SK-N-SH treated with all-trans-retinoic acid at 6 μM for 48 hours (cell line): ENCODE measurements around the gene MS4A6A.

ENCODE experiments used
- ATAC-seq: fragments of 200-7000 bp; cut with Tn5 transposase; 3 replicates; pipeline ENCODE4 v1.9.1; 2020; ENCODE audit warnings: mild to moderate bottlenecking, moderate library complexity
- ARNTL ChIP-seq: fragments of 450-650 bp; formaldehyde crosslinking; IDR thresholded peaks from 2 replicates; pipeline ENCODE4 v1.5.0; 2020; ENCODE audit warnings: low read depth, mild to moderate bottlenecking, moderate library complexity, borderline replicate concordance
- CREB5 ChIP-seq: fragments of 250-450 bp; sonication (Bioruptor Pico); IDR thresholded peaks from 2 replicates; pipeline ENCODE4 v1.5.1; 2020; ENCODE audit warnings: low read depth, mild to moderate bottlenecking, moderate library complexity
- CSDC2 ChIP-seq: fragments of 250-450 bp; sonication (Bioruptor Pico); IDR thresholded peaks from 2 replicates; pipeline ENCODE4 v1.5.0; 2020; ENCODE audit warnings: mild to moderate bottlenecking, moderate library complexity
- ESRRG ChIP-seq: fragments of 250-450 bp; sonication (Bioruptor Pico); IDR thresholded peaks from 2 replicates; pipeline ENCODE4 v1.6.1; 2021; ENCODE audit warnings: mild to moderate bottlenecking
- GLIS3 ChIP-seq: fragments of 250-450 bp; sonication (Bioruptor Pico); IDR thresholded peaks from 2 replicates; pipeline ENCODE4 v1.5.0; 2020; ENCODE audit warnings: mild to moderate bottlenecking, moderate library complexity
- ISL1 ChIP-seq: fragments of 250-450 bp; sonication (Bioruptor Pico); IDR thresholded peaks from 2 replicates; pipeline ENCODE4 v2.1.2; 2022; ENCODE audit warnings: mild to moderate bottlenecking, moderate library complexity
- OSR1 ChIP-seq: fragments of 250-450 bp; sonication (Bioruptor Pico); IDR thresholded peaks from 2 replicates; pipeline ENCODE4 v1.8.0; 2022; ENCODE audit warnings: moderate library complexity, mild to moderate bottlenecking, inconsistent platforms
- PATZ1 ChIP-seq: fragments of 250-450 bp; sonication (Bioruptor Pico); IDR thresholded peaks from 2 replicates; pipeline ENCODE4 v1.8.0; 2020; ENCODE audit warnings: mild to moderate bottlenecking, moderate library complexity, borderline replicate concordance
- PPARA ChIP-seq: fragments of 250-450 bp; sonication (Bioruptor Pico); IDR thresholded peaks from 2 replicates; pipeline ENCODE4 v1.5.0; 2020; ENCODE audit warnings: mild to moderate bottlenecking, borderline replicate concordance
- RARB ChIP-seq: fragments of 250-450 bp; sonication (Bioruptor Pico); IDR thresholded peaks from 2 replicates; pipeline ENCODE4 v1.8.0; 2021; ENCODE audit warnings: mild to moderate bottlenecking, moderate library complexity
- SNAI2 ChIP-seq: fragments of 250-450 bp; sonication (Bioruptor Pico); IDR thresholded peaks from 2 replicates; pipeline ENCODE4 v1.5.0; 2020; ENCODE audit warnings: mild to moderate bottlenecking, moderate library complexity
- TCF4 ChIP-seq: fragments of 250-450 bp; sonication (Bioruptor Pico); IDR thresholded peaks from 2 replicates; pipeline ENCODE4 v1.8.0; 2021; ENCODE audit warnings: mild to moderate bottlenecking, moderate library complexity, borderline replicate concordance
- TOX ChIP-seq: fragments of 250-450 bp; sonication (Bioruptor Pico); IDR thresholded peaks from 2 replicates; pipeline ENCODE4 v1.8.0; 2021; ENCODE audit warnings: mild to moderate bottlenecking, moderate library complexity, borderline replicate concordance
- TSHZ2 ChIP-seq: fragments of 250-450 bp; sonication (Bioruptor Pico); IDR thresholded peaks from 2 replicates; pipeline ENCODE4 v1.5.0; 2020; ENCODE audit warnings: mild to moderate bottlenecking, moderate library complexity
- ZC3H10 ChIP-seq: fragments of 250-450 bp; sonication (Bioruptor Pico); IDR thresholded peaks from 2 replicates; pipeline ENCODE4 v1.5.1; 2021; ENCODE audit warnings: mild to moderate bottlenecking, moderate library complexity
- ZFP3 ChIP-seq: fragments of 250-450 bp; sonication (Bioruptor Pico); IDR thresholded peaks from 2 replicates; pipeline ENCODE4 v1.5.0; 2020; ENCODE audit warnings: mild to moderate bottlenecking, moderate library complexity
- ZFP30 ChIP-seq: fragments of 450-650 bp; formaldehyde crosslinking; IDR thresholded peaks from 2 replicates; pipeline ENCODE4 v1.5.0; 2022; ENCODE audit warnings: mild to moderate bottlenecking, moderate library complexity
- ZNF565 ChIP-seq: fragments of 450-650 bp; formaldehyde crosslinking; conservative IDR thresholded peaks from 2 replicates; pipeline ENCODE4 v1.5.0; 2020; ENCODE audit warnings: low read depth, mild to moderate bottlenecking, moderate library complexity
- ZNF70 ChIP-seq: fragments of 450-650 bp; formaldehyde crosslinking; IDR thresholded peaks from 2 replicates; pipeline ENCODE4 v1.5.0; 2020; ENCODE audit warnings: mild to moderate bottlenecking, moderate library complexity
- ZNF8 ChIP-seq: fragments of 450-650 bp; formaldehyde crosslinking; IDR thresholded peaks from 2 replicates; pipeline ENCODE4 v1.5.0; 2020; ENCODE audit warnings: mild to moderate bottlenecking, moderate library complexity
- TF ChIP-seq, protein P1 (sequence below): fragments of 250-450 bp; sonication (Bioruptor Pico); IDR thresholded peaks from 2 replicates; pipeline ENCODE4 v1.5.1; 2021; ENCODE audit warnings: mild to moderate bottlenecking, moderate library complexity

Gene MS4A6A

GRCh38 chr11:60165951-60166350 is 16.9 kb downstream of the MS4A6A start:
- ATAC-seq, result no peak
- no peak for TF ChIP-seq TOX (CRISPR knock-in tag)
- TF ChIP-seq TSHZ2 (CRISPR knock-in tag), result no peak
- TF ChIP-seq PATZ1 (CRISPR knock-in tag), result no peak
- no peak for TF ChIP-seq SNAI2 (CRISPR knock-in tag)
- TF ChIP-seq GLIS3 (CRISPR knock-in tag), result no peak
- no peak for TF ChIP-seq PPARA
- TF ChIP-seq ESRRG (CRISPR knock-in tag), result no peak
- no peak for TF ChIP-seq ISL1 (CRISPR knock-in tag)
- no peak for TF ChIP-seq ZNF70 (CRISPR knock-in tag)
- TF ChIP-seq, protein P1, sequence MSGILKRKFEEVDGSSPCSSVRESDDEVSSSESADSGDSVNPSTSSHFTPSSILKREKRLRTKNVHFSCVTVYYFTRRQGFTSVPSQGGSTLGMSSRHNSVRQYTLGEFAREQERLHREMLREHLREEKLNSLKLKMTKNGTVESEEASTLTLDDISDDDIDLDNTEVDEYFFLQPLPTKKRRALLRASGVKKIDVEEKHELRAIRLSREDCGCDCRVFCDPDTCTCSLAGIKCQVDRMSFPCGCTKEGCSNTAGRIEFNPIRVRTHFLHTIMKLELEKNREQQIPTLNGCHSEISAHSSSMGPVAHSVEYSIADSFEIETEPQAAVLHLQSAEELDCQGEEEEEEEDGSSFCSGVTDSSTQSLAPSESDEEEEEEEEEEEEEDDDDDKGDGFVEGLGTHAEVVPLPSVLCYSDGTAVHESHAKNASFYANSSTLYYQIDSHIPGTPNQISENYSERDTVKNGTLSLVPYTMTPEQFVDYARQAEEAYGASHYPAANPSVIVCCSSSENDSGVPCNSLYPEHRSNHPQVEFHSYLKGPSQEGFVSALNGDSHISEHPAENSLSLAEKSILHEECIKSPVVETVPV (CRISPR knock-in tag), result no peak
- no peak for TF ChIP-seq ZC3H10
- no peak for TF ChIP-seq ZNF565
- no peak for TF ChIP-seq ZFP3 (CRISPR knock-in tag)
- TF ChIP-seq CSDC2 (CRISPR knock-in tag), result no peak
- no peak for TF ChIP-seq OSR1 (CRISPR knock-in tag)
- no peak for TF ChIP-seq CREB5 (CRISPR knock-in tag)
- no peak for TF ChIP-seq ZNF8 (CRISPR knock-in tag)

DNA sequence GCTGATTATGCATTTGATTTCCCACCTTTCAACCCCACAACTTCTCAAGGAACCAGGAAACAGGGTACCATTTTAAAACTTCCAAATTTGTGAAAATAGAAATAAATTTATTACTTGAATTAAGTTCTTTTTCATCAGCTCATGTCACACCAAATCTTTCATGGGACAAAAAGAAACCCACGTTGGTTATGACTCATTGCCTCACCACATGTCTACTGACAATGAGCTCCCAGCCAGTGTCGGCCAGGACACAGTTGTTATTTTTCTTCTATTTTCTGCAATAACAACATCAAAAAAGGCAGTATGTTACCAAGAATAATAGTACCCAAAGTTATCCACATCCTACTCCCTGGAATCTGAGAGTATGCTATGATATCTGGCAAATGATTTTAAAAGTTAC is 17.3 kb downstream of the MS4A6A start:
- no peak for ATAC-seq
- no peak for TF ChIP-seq CSDC2 (CRISPR knock-in tag)
- TF ChIP-seq ESRRG (CRISPR knock-in tag), result no peak
- no peak for TF ChIP-seq SNAI2 (CRISPR knock-in tag)
- no peak for TF ChIP-seq GLIS3 (CRISPR knock-in tag)
- no peak for TF ChIP-seq PATZ1 (CRISPR knock-in tag)
- TF ChIP-seq ARNTL, result no peak
- TF ChIP-seq, all 23 proteins: peak for 0

DNA sequence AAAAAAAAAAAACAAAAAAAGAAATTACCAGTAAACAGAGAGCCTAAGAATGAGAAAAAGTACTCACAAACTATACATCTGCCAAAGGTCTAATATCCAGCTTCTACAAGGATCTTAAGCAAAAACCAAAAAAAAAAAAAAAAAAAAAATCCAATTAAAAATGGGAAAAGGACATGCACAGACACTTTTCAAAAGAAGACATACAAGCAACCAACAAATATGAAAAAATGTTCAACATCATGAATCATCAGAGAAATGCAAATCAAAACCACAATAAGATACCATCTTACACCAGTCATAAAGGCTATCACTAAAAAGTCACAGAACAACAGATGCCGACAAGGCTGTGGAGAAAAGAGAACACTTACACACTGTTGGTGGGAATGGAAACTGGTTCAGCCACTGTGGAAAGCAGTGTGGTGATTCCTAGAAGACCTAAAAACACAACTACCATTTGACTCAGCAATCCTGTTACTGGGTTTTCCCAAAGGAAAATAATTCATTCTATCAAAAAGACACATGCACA is 18.3 kb downstream of the MS4A6A start:
- TF ChIP-seq TCF4 (CRISPR knock-in tag), result no peak
- TF ChIP-seq ISL1 (CRISPR knock-in tag), result no peak
- no peak for TF ChIP-seq RARB (CRISPR knock-in tag)
- TF ChIP-seq ZFP30, result no peak
- TF ChIP-seq ZC3H10, result no peak
- no peak for TF ChIP-seq ZNF8 (CRISPR knock-in tag)
- TF ChIP-seq, protein P1 (CRISPR knock-in tag), result no peak
- TF ChIP-seq PATZ1 (CRISPR knock-in tag), result no peak
- TF ChIP-seq ARNTL, result no peak
- TF ChIP-seq PPARA, result no peak
- ATAC-seq, result no peak
